H54 (cell line): ENCODE data around the gene SRPK3.

ENCODE experiments used
- DNase-seq: peaks from one replicate; pipeline ENCODE4 v3.0.0; 2011; ENCODE audit warnings: low spot score, mixed read lengths; ENCODE audit not compliant: insufficient read length
- FAIRE-seq: peaks from 3 replicates; lab custom pipeline; 2011; peaks lifted over from hg19 to GRCh38; lab: Jason Lieb, UNC
- POLR2A ChIP-seq: IDR thresholded peaks from 2 replicates; pipeline ENCODE4 v1.6.1; 2011; ENCODE audit warnings: low read depth, mild to moderate bottlenecking, low read length

SRPK3 gene

GRCh38 chrX:153827016-153827415 lies 46.2 kb downstream of the SRPK3 start:
- FAIRE-seq (no peak), DNase-seq (no peak)
- TF ChIP-seq POLR2A, result no peak

GRCh38 chrX:153827903-153828302 lies 47.1 kb downstream of the SRPK3 start:
- FAIRE-seq (no peak), DNase-seq (no peak)
- no peak for TF ChIP-seq POLR2A

GRCh38 chrX:153828308-153828707 lies 47.5 kb downstream of the SRPK3 start:
- no peak for FAIRE-seq
- TF ChIP-seq POLR2A, result no peak
- no peak for DNase-seq

GRCh38 chrX:153828723-153829548 lies 48.1 kb downstream of the SRPK3 start:
- DNase-seq (no peak), FAIRE-seq (no peak)
- no peak for TF ChIP-seq POLR2A

GRCh38 chrX:153829549-153829798 lies 48.6 kb downstream of the SRPK3 start:
- no peak for TF ChIP-seq POLR2A
- FAIRE-seq (no peak), DNase-seq (no peak)

GRCh38 chrX:153829799-153830639 lies 49.2 kb downstream of the SRPK3 start, which contains the start of gene PDZD4:
Gene PDZD4, minus strand, starts transcription at chrX:153830544. Its CDS starts 246 bp downstream, at chrX:153830298.
- no peak for FAIRE-seq
- no peak for DNase-seq
- no peak for TF ChIP-seq POLR2A

- TF ChIP-seq POLR2A, result no peak
- no peak for FAIRE-seq
- DNase-seq, result no peak
Observed at GRCh38 chrX:153830640-153831428, 50.0 kb downstream of the SRPK3 start.

- DNase-seq (no peak), FAIRE-seq (no peak)
- TF ChIP-seq POLR2A, result no peak
Observed at GRCh38 chrX:153831429-153832150, 50.7 kb downstream of the SRPK3 start.

- no peak for FAIRE-seq
- no peak for DNase-seq
- TF ChIP-seq POLR2A, result no peak
Observed at GRCh38 chrX:153832728-153833127, 51.9 kb downstream of the SRPK3 start.
